NCI-H446 treated with DMSO at 0.1 percent for 48 hours (cell line): Measurements from ENCODE around the gene XRN2.

Experiments
- DNase-seq: peaks from one replicate; lab custom pipeline; 2025; lab: John Stamatoyannopoulos, UW

Gene XRN2

GRCh38 chr20:21294755-21295154 is 8.4 kb upstream of the XRN2 start:
- no peak for DNase-seq

GRCh38 chr20:21301940-21302663 is 1.0 kb upstream of the XRN2 start:
- no peak for DNase-seq

DNA sequence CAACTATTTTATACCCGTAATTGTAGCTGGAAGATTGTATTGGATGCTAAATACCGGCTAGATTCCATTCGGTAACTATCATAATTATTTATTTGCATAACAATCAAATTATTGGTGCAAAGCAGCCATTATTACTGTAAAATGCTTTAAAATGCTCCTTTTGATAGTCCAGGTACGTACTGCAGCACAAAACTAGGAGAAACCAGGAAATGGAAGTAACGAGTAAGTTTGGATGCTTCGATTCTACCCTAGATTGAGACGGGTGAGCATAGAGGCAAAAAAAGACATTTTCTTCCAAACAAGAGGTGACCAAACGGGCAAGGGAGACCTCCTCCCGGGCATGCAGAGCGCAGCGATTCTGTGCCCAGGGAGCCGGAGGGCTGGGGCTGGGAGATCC is 469 bp upstream of the XRN2 start:
- DNase-seq: no peak

DNA sequence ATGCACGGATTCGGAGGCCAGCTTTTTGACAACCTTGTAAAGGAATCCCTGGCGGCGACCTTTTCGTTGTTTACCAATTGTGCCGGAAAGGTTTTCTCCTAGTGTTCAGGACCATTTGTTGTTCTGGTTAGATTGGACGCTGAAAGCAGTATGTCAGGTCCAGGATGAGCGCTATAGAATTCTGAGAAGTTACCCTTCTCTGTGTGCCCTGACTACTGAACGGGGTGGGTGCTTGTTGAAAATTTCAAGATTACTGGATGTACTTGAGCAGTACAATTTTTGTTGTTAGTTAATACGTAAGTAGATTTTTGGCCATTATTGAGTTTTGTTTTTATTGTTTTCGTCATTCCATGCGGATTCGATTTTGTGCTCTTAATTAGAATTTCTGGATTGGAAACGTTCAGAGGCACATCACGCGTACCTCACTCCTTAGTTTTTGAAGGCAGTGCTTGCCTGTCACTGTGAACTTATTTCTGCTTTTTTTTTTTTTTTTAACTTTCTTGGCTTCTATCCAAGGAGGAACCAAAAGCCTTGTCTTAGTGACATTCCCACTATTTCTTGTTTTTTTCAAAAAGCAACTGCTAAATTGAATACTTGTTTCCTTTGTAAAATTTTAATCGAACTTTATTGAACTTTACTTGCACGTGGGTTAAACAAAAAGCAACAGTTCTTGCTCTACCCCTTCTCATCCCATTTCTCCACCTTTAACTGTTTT is 898 bp downstream of the XRN2 start:
- DNase-seq: no peak

- DNase-seq: no peak
These were observed 5.2 kb downstream of the XRN2 start for GRCh38 chr20:21308340-21308739.

- DNase-seq: no peak
These were observed 6.7 kb downstream of the XRN2 start for GRCh38 chr20:21309678-21310467.

GRCh38 chr20:21312813-21313474 is 9.8 kb downstream of the XRN2 start:
- no peak for DNase-seq

GRCh38 chr20:21315138-21315537 is 12.0 kb downstream of the XRN2 start:
- peak; percentile 1 for DNase-seq

GRCh38 chr20:21322083-21322710 is 19.1 kb downstream of the XRN2 start:
- no peak for DNase-seq

DNA sequence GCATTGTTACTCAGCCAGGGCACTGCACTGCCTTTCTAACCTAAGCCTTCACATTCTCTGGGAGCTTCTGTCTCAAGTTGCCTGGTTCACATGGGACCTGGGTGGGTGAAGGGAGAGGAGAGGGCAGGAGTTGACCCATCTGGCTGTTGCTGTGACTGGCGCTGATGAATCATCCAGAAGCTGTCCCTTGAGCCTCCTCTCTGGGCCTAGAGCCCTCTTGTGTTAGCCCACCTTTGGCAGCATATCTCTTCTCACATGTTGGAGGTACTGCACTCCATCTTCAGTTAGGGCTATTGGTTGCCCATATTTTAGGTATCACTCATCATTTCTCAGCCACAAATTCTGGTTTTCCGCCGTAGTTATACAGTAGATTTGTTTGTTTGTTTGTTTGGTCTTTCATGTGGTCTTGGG is 19.8 kb downstream of the XRN2 start:
- DNase-seq: no peak

DNA sequence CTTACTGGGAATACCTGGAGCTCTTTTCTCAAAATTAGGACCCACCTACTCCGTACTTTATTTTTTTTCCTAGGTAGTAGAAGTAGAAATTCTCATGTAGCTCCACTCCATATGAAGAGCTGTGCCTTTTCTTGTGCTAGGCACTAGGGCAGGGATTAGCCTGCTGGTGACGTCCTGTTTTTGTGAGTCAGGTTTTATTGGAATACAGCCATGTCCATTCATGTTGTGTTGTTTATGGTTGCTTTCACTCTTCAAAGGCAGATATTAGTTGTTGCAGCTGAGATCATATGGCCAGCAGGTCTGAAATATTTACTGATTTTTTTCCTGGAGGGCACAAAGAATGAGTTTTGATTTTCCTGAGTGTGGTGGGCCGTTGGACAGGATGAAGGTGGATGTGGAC is 20.5 kb downstream of the XRN2 start:
- peak; percentile 15 for DNase-seq

DNA sequence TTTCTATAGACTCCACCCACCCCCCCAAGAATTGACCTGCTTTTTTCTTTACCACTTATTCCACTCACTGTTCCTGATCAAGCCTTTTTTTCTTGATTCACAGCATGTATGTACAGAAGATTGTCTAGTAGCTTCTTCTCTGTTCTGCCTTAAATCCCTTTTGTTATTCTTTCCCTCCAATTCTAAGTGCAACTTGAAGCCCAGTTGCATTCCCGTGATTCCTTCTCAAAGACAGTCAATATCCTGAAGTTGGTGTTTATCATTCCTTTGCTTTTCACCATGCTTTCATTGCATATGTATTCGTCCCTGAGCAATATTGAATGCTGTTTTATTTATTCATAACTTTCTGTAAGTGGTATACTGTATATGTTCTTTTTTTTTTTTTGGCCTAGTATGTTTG is 21.0 kb downstream of the XRN2 start:
- DNase-seq: no peak

GRCh38 chr20:21325296-21325695 is 22.2 kb downstream of the XRN2 start:
- no peak for DNase-seq

GRCh38 chr20:21326700-21327099 is 23.6 kb downstream of the XRN2 start:
- DNase-seq: no peak

DNA sequence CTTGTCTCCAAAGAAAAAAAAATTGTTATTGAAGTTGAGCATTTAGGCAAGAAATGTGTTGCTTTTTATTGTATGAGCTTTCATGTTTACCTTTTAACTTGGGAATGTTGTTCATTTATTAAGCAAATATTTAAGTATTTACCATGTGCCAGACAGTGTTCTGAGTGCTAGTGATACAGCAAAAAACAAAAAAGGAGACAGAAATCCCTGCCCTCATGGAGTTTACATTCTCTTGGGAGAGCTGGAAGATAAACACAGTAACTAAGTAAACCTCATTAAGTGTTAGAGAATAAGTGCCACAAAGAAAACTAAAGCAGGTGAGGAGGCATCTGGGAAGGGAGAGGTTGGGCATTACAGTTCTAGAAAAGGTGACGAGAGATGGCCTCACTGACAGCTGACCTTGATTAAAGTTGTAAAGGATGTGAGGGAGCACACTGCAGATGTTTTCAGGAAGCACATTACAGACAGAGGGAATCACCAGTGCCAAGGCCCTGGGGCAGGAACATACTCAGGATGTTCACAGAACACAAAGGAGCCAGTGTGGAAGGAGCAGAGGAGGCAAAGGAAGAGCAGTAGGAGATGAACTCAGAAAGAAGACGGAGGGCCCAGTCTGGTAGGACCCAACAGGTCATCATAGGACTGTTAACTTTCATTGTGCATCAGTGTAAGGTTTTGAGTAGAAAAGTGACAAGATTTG is 33.5 kb downstream of the XRN2 start:
- DNase-seq: no peak

GRCh38 chr20:21338291-21338690 is 35.2 kb downstream of the XRN2 start:
- no peak for DNase-seq

- no peak for DNase-seq
These were observed 36.4 kb downstream of the XRN2 start for GRCh38 chr20:21339499-21339898.

- DNase-seq: no peak
These were observed 38.0 kb downstream of the XRN2 start for GRCh38 chr20:21340991-21341697.

- no peak for DNase-seq
These were observed 39.7 kb downstream of the XRN2 start for GRCh38 chr20:21342656-21343345.
